Measurements from ENCODE around the gene CANT1. TPM values are rescaled to one million over a fixed set of nuclear protein-coding genes. Genes with fewer than 3 reads are reported as not detected.

The CANT1 gene
- 10 to 100 TPM; 65.7 to 72.3 TPM for total RNA-seq

- peak within 1 kb of the TSS; percentile 94 for H3K4me3 Mint-ChIP-seq
- no peaks in the 10 kb centered on the region for H3K9me3 Mint-ChIP-seq
- peaks cover 32 to 39% of the 10 kb centered on the region in 2 donors for H3K4me1 Mint-ChIP-seq (ENCODE audit: low read depth in 2 of 2)
- H3K27me3 Mint-ChIP-seq = peaks cover 2 to 7% of the 10 kb centered on the region in 2 donors
- H3K27ac Mint-ChIP-seq = peak within 1 kb of the TSS; percentile 87 to 96
- DNase-seq (ENCODE audit: low spot score) = peak; percentile 91
- H3K36me3 Mint-ChIP-seq = peaks cover 4% of the 10 kb centered on the region
- peak; percentile 98 for ATAC-seq
These were observed at the start of gene CANT1 for GRCh38 chr17:79009397-79010303. TSS of gene CANT1 (minus strand) at chr17:79009764. CDS start at chr17:78997622, 12,142 bp downstream.

GRCh38 chr17:79057737-79058385 lies 48.3 kb upstream of the CANT1 start:
- H3K27me3 Mint-ChIP-seq = no peaks in the 10 kb centered on the region
- H3K4me3 Mint-ChIP-seq = peak overlapping the region; percentile 61
- DNase-seq (ENCODE audit: low spot score) (peak; percentile 56), ATAC-seq (peak; percentile 82 to 86)
- no peaks in the 10 kb centered on the region for H3K9me3 Mint-ChIP-seq
- peak overlapping the region; percentile 71 to 76 for H3K27ac Mint-ChIP-seq
- H3K36me3 Mint-ChIP-seq = peaks cover 11% of the 10 kb centered on the region
- H3K4me1 Mint-ChIP-seq (ENCODE audit: low read depth in 2 of 2) = peaks cover 15 to 16% of the 10 kb centered on the region in 2 donors

- H3K27ac Mint-ChIP-seq = no peak overlapping the region
- peaks cover 15 to 16% of the 10 kb centered on the region in 2 donors for H3K4me1 Mint-ChIP-seq (ENCODE audit: low read depth in 2 of 2)
- ATAC-seq (no peak), DNase-seq (ENCODE audit: low spot score) (no peak)
- H3K36me3 Mint-ChIP-seq = peaks cover 11% of the 10 kb centered on the region
- peaks cover 3 to 6% of the 10 kb centered on the region in 2 donors for H3K27me3 Mint-ChIP-seq
- no peaks in the 10 kb centered on the region for H3K9me3 Mint-ChIP-seq
- H3K4me3 Mint-ChIP-seq = no peak overlapping the region
These were observed 45.6 kb upstream of the CANT1 start for GRCh38 chr17:79055197-79055596.

GRCh38 chr17:79054200-79054960 lies 44.8 kb upstream of the CANT1 start:
- Mint-ChIP-seq H3K4me1 (ENCODE audit: low read depth in 2 of 2) (peaks cover 15 to 16% of the 10 kb centered on the region in 2 donors), H3K4me3 (no peak overlapping the region), H3K9me3 (no peaks in the 10 kb centered on the region), H3K27ac (no peak overlapping the region), H3K36me3 (peaks cover 11% of the 10 kb centered on the region), H3K27me3 (peaks cover 4 to 6% of the 10 kb centered on the region in 2 donors)
- no peak for ATAC-seq
- no peak for DNase-seq (ENCODE audit: low spot score)

- Mint-ChIP-seq H3K4me1 (ENCODE audit: low read depth in 2 of 2) (peaks cover 9 to 11% of the 10 kb centered on the region in 2 donors), H3K36me3 (peaks cover 11% of the 10 kb centered on the region), H3K27me3 (peaks cover 4 to 6% of the 10 kb centered on the region in 2 donors), H3K27ac (no peak overlapping the region), H3K9me3 (no peaks in the 10 kb centered on the region), H3K4me3 (no peak overlapping the region)
- ATAC-seq (no peak), DNase-seq (ENCODE audit: low spot score) (peak; percentile 51)
These were observed 43.8 kb upstream of the CANT1 start for GRCh38 chr17:79053251-79053925.

GRCh38 chr17:79052131-79052530 lies 42.6 kb upstream of the CANT1 start:
- Mint-ChIP-seq H3K36me3 (peaks cover 11% of the 10 kb centered on the region), H3K27me3 (peaks cover 4 to 6% of the 10 kb centered on the region in 2 donors), H3K9me3 (no peaks in the 10 kb centered on the region), H3K4me3 (no peak overlapping the region), H3K27ac (no peak overlapping the region), H3K4me1 (ENCODE audit: low read depth in 2 of 2) (peaks cover 0 to 2% of the 10 kb centered on the region in 2 donors)
- ATAC-seq (no peak), DNase-seq (ENCODE audit: low spot score) (no peak)

- DNase-seq (ENCODE audit: low spot score) (peak; percentile 31), ATAC-seq (no peak)
- H3K27me3 Mint-ChIP-seq = peaks cover 4 to 6% of the 10 kb centered on the region in 2 donors
- H3K36me3 Mint-ChIP-seq = peaks cover 11% of the 10 kb centered on the region
- H3K27ac Mint-ChIP-seq = no peak overlapping the region
- H3K4me1 Mint-ChIP-seq (ENCODE audit: low read depth in 2 of 2) = peaks cover 0 to 1% of the 10 kb centered on the region in 2 donors
- H3K9me3 Mint-ChIP-seq = no peaks in the 10 kb centered on the region
- H3K4me3 Mint-ChIP-seq = no peak overlapping the region
These were observed 41.7 kb upstream of the CANT1 start for GRCh38 chr17:79051306-79051705.

GRCh38 chr17:79050551-79050950 lies 41.0 kb upstream of the CANT1 start:
- Mint-ChIP-seq H3K4me3 (no peak overlapping the region), H3K27me3 (peaks cover 4 to 6% of the 10 kb centered on the region in 2 donors), H3K36me3 (peaks cover 11% of the 10 kb centered on the region), H3K9me3 (no peaks in the 10 kb centered on the region), H3K27ac (no peak overlapping the region), H3K4me1 (ENCODE audit: low read depth in 2 of 2) (no peaks in the 10 kb centered on the region)
- no peak for ATAC-seq
- peak; percentile 18 for DNase-seq (ENCODE audit: low spot score)

- Mint-ChIP-seq H3K9me3 (no peaks in the 10 kb centered on the region), H3K4me1 (ENCODE audit: low read depth in 2 of 2) (peaks cover 0 to 3% of the 10 kb centered on the region in 2 donors), H3K27me3 (peaks cover 6 to 9% of the 10 kb centered on the region in 2 donors), H3K4me3 (no peak overlapping the region), H3K27ac (no peak overlapping the region), H3K36me3 (peaks cover 11% of the 10 kb centered on the region)
- DNase-seq (ENCODE audit: low spot score) (peak; percentile 22), ATAC-seq (no peak)
These were observed 40.3 kb upstream of the CANT1 start for GRCh38 chr17:79049821-79050220.

- no peak overlapping the region for H3K4me3 Mint-ChIP-seq
- H3K27ac Mint-ChIP-seq = no peak overlapping the region
- peaks cover 7% of the 10 kb centered on the region for H3K36me3 Mint-ChIP-seq
These were observed 39.5 kb upstream of the CANT1 start for GRCh38 chr17:79048826-79049755.

GRCh38 chr17:79047923-79048825 lies 38.6 kb upstream of the CANT1 start:
- H3K9me3 Mint-ChIP-seq = no peaks in the 10 kb centered on the region
- no peak for ATAC-seq

More at GRCh38 chr17:79048826-79049755, 39.5 kb upstream of the CANT1 start:
- no peak for ATAC-seq
- H3K9me3 Mint-ChIP-seq = no peaks in the 10 kb centered on the region
- peaks cover 6 to 11% of the 10 kb centered on the region in 2 donors for H3K27me3 Mint-ChIP-seq
- H3K4me1 Mint-ChIP-seq (ENCODE audit: low read depth in 2 of 2) = peaks cover 0 to 3% of the 10 kb centered on the region in 2 donors
- peak; percentile 35 for DNase-seq (ENCODE audit: low spot score)

More at GRCh38 chr17:79047923-79048825, 38.6 kb upstream of the CANT1 start:
- peaks cover 9 to 11% of the 10 kb centered on the region in 2 donors for H3K27me3 Mint-ChIP-seq
- H3K36me3 Mint-ChIP-seq = no peaks in the 10 kb centered on the region
- H3K4me1 Mint-ChIP-seq (ENCODE audit: low read depth in 2 of 2) = peaks cover 3% of the 10 kb centered on the region in 2 donors
- DNase-seq (ENCODE audit: low spot score) = peak; percentile 28
- no peak overlapping the region for H3K4me3 Mint-ChIP-seq
- no peak overlapping the region for H3K27ac Mint-ChIP-seq
